H9 (cell line): ENCODE results near the gene GRIK1. TPM values are rescaled to one million over a fixed set of nuclear protein-coding genes. Genes with fewer than 3 reads are reported as not detected.

Experiments used
- DNase-seq: peaks from one replicate; pipeline ENCODE4 v3.0.0-alpha.2; 2017
- H2AFZ ChIP-seq: one replicate; pipeline ENCODE4 v1.6.1; 2013; ENCODE audit warnings: mild to moderate bottlenecking, low read length, control low read depth, moderate library complexity
- H2AK5ac ChIP-seq: 2 replicates; pipeline ENCODE4 v1.6.1; 2013; ENCODE audit warnings: low read length, control low read depth, mixed read lengths; ENCODE audit not compliant: insufficient read length
- H2BK120ac ChIP-seq: one replicate; pipeline ENCODE4 v1.6.1; 2013; ENCODE audit warnings: low read depth, mild to moderate bottlenecking, low read length, control low read depth, inconsistent platforms; ENCODE audit not compliant: poor library complexity, severe bottlenecking
- H2BK12ac ChIP-seq: 2 replicates; pipeline ENCODE4 v1.6.1; 2013; ENCODE audit warnings: low read length, control low read depth, mixed read lengths, low read depth; ENCODE audit not compliant: insufficient read length
- H2BK15ac ChIP-seq: 2 replicates; pipeline ENCODE4 v1.6.1; 2013; ENCODE audit warnings: low read depth, low read length, control low read depth
- H2BK20ac ChIP-seq: one replicate; pipeline ENCODE4 v1.6.1; 2013; ENCODE audit warnings: low read depth, mild to moderate bottlenecking, low read length, control low read depth, inconsistent platforms; ENCODE audit not compliant: poor library complexity, severe bottlenecking
- H2BK5ac ChIP-seq: 2 replicates; pipeline ENCODE4 v1.6.1; 2013; ENCODE audit warnings: low read length, control low read depth, mixed read lengths; ENCODE audit not compliant: insufficient read length
- H3K14ac ChIP-seq: 2 replicates; pipeline ENCODE4 v1.6.1; 2013; ENCODE audit warnings: low read length, control low read depth; ENCODE audit not compliant: insufficient read depth
- H3K18ac ChIP-seq: 2 replicates; pipeline ENCODE4 v1.6.1; 2013; ENCODE audit warnings: low read depth, mild to moderate bottlenecking, mixed read lengths, low read length, control low read depth; ENCODE audit not compliant: insufficient read length
- H3K23ac ChIP-seq: 2 replicates; pipeline ENCODE4 v1.6.1; 2013; ENCODE audit warnings: low read length, control low read depth, mixed read lengths, low read depth; ENCODE audit not compliant: insufficient read length
- H3K23me2 ChIP-seq: 2 replicates; pipeline ENCODE4 v1.6.1; 2013; ENCODE audit warnings: low read depth, mild to moderate bottlenecking, mixed read lengths, low read length, control low read depth; ENCODE audit not compliant: insufficient read length, poor library complexity, severe bottlenecking
- H3K27ac ChIP-seq: 2 replicates; pipeline ENCODE4 v1.5.1; 2013; ENCODE audit warnings: low read length, control low read depth, mixed read lengths, low read depth; ENCODE audit not compliant: insufficient read length
- H3K27me3 ChIP-seq: 2 replicates; pipeline ENCODE4 v1.6.1; 2013; ENCODE audit warnings: low read length, control low read depth, inconsistent platforms; ENCODE audit not compliant: insufficient read depth
- H3K4ac ChIP-seq: 2 replicates; pipeline ENCODE4 v1.6.1; 2013; ENCODE audit warnings: low read depth, mild to moderate bottlenecking, control low read depth, inconsistent platforms, low read length, moderate library complexity
- H3K4me1 ChIP-seq: 2 replicates; pipeline ENCODE4 v1.6.1; 2013; ENCODE audit warnings: low read length, control low read depth, inconsistent platforms; ENCODE audit not compliant: insufficient read depth
- H3K4me2 ChIP-seq: 2 replicates; pipeline ENCODE4 v1.6.1; 2013; ENCODE audit warnings: low read length, control low read depth, mixed read lengths; ENCODE audit not compliant: insufficient read length, insufficient read depth
- H3K56ac ChIP-seq: 2 replicates; pipeline ENCODE4 v1.6.1; 2013; ENCODE audit warnings: low read depth, mild to moderate bottlenecking, mixed read lengths, low read length, control low read depth; ENCODE audit not compliant: insufficient read length
- H3K79me1 ChIP-seq: 2 replicates; pipeline ENCODE4 v1.6.1; 2013; ENCODE audit warnings: low read depth, mild to moderate bottlenecking, moderate library complexity, low read length, control low read depth, inconsistent platforms; ENCODE audit not compliant: insufficient read depth, poor library complexity, severe bottlenecking
- H3K79me2 ChIP-seq: 2 replicates; pipeline ENCODE4 v1.6.1; 2013; ENCODE audit warnings: low read length, control low read depth, inconsistent platforms; ENCODE audit not compliant: insufficient read depth
- H3K9ac ChIP-seq: 2 replicates; pipeline ENCODE4 v1.6.1; 2013; ENCODE audit warnings: low read length, control low read depth, mixed read lengths; ENCODE audit not compliant: insufficient read length; ENCODE audit errors: extremely low read depth
- H3K9me3 ChIP-seq: one replicate; pipeline ENCODE4 v1.6.1; 2013; ENCODE audit warnings: low read depth, low read length, inconsistent platforms; ENCODE audit not compliant: control insufficient read depth
- H3T11ph ChIP-seq: one replicate; pipeline ENCODE4 v1.6.1; 2013; ENCODE audit warnings: mild to moderate bottlenecking, low read length, control low read depth, inconsistent platforms
- H4K20me1 ChIP-seq: one replicate; pipeline ENCODE4 v1.6.1; 2013; ENCODE audit not compliant: control insufficient read depth, insufficient read length, insufficient read depth
- H4K5ac ChIP-seq: 2 replicates; pipeline ENCODE4 v1.6.1; 2013; ENCODE audit warnings: low read depth, mild to moderate bottlenecking, mixed read lengths, low read length, control low read depth; ENCODE audit not compliant: insufficient read length
- H4K8ac ChIP-seq: replicated peaks from 2 replicates; pipeline ENCODE4 v1.6.1; 2013; ENCODE audit warnings: low read length, control low read depth, mixed read lengths, low read depth; ENCODE audit not compliant: insufficient read length
- H4K91ac ChIP-seq: 2 replicates; pipeline ENCODE4 v1.6.1; 2013; ENCODE audit warnings: low read depth, mild to moderate bottlenecking, moderate library complexity, mixed read lengths, low read length, control low read depth; ENCODE audit not compliant: insufficient read length
- H3K27ac Mint-ChIP-seq, 3 experiments: 2 replicates in 2 of 3; 3 replicates in 1 of 3; pipeline ENCODE4 v1.8.0; 2020 to 2021; ENCODE audit warnings: mixed read lengths in 3 of 3, mild to moderate bottlenecking in 1 of 3, moderate library complexity in 1 of 3
- H3K27me3 Mint-ChIP-seq: 2 replicates; pipeline ENCODE4 v1.8.0; 2021; ENCODE audit warnings: low read depth, mild to moderate bottlenecking, moderate library complexity, mixed read lengths
- H3K36me3 Mint-ChIP-seq, 3 experiments: 2 replicates in 2 of 3; 3 replicates in 1 of 3; pipeline ENCODE4 v1.8.0; 2020 to 2021; ENCODE audit warnings: low read depth in 3 of 3, mixed read lengths in 3 of 3; ENCODE audit not compliant: insufficient read depth in 1 of 3
- H3K4me1 Mint-ChIP-seq, 2 experiments: 2 replicates each; pipeline ENCODE4 v1.8.0; 2020; ENCODE audit warnings: mixed read lengths in 2 of 2
- H3K4me3 Mint-ChIP-seq, 2 experiments: 2 replicates in 1 of 2; 3 replicates in 1 of 2; pipeline ENCODE4 v1.8.0; 2020 to 2021; ENCODE audit warnings: mild to moderate bottlenecking in 2 of 2, mixed read lengths in 2 of 2, moderate library complexity in 1 of 2
- H3K9me3 Mint-ChIP-seq, 2 experiments: 2 replicates in 1 of 2; 3 replicates in 1 of 2; pipeline ENCODE4 v1.8.0; 2020; ENCODE audit warnings: mild to moderate bottlenecking in 2 of 2, mixed read lengths in 2 of 2, moderate library complexity in 1 of 2
- WGBS: extraction: QIAGEN DNeasy Blood & Tissue Kit; methylation state at CpG from one replicate; pipeline ENCODE4 v1.1.7; 2013; ENCODE audit warnings: missing lambda C conversion rate, low lambda C conversion rate, mixed read lengths; ENCODE audit not compliant: insufficient read length; ENCODE audit errors: extremely low coverage; 5-methylcytosine and 5-hydroxymethylcytosine counted together
- total RNA-seq: library from RNA; stranded (reverse); gene quantifications from 2 replicates; pipeline ENCODE4 v1.2.1, GENCODE V29; 2021
- TF ChIP-seq, protein P1 (sequence below): fragments of 200-600 bp; sonication (generic); conservative IDR thresholded peaks from 3 replicates; pipeline ENCODE4 v1.8.0; 2021; ENCODE audit warnings: antibody characterized with exemption, mild to moderate bottlenecking

GRIK1 gene
- total RNA-seq, 1 experiment from 2014 or later = not detected

DNA sequence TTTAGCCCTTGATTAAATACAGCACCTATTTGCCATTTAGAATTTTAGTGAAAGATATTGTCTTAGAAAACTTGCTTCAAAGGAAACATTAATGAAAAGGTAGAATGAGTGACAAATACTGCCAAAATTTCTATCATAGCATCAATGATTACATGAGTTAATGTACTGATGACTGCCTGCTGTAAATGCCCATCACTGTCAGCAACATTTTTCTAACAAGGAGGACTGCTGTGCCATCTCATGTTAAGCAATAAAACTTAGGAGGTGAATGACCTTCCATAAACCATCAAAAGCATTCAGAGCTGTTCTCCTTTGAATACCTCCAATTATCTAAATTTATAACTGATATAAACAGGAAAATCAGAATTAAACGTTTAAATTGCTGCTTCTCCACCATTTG lies 54.3 kb downstream of the GRIK1 start:
- WGBS = no CpG with 5 or more reads among the region's 1 CpG
- no peak overlapping the region for H2BK20ac ChIP-seq
- H3K23ac ChIP-seq = no peak overlapping the region
- no peak for DNase-seq
- no peak overlapping the region for H3T11ph ChIP-seq
- no peak overlapping the region for H2BK5ac ChIP-seq
- no peaks in the 10 kb centered on the region for H3K9me3 ChIP-seq
- Mint-ChIP-seq H3K36me3 (no peaks in the 10 kb centered on the region), H3K4me1 (no peaks in the 10 kb centered on the region), H3K27ac (no peak overlapping the region), H3K4me3 (no peak overlapping the region), H3K9me3 (no peaks in the 10 kb centered on the region), H3K27me3 (no peaks in the 10 kb centered on the region)
- no peak overlapping the region for H4K91ac ChIP-seq
- H3K4me2 ChIP-seq = no peak overlapping the region
- no peaks in the 10 kb centered on the region for H3K27me3 ChIP-seq
- TF ChIP-seq, protein P1, sequence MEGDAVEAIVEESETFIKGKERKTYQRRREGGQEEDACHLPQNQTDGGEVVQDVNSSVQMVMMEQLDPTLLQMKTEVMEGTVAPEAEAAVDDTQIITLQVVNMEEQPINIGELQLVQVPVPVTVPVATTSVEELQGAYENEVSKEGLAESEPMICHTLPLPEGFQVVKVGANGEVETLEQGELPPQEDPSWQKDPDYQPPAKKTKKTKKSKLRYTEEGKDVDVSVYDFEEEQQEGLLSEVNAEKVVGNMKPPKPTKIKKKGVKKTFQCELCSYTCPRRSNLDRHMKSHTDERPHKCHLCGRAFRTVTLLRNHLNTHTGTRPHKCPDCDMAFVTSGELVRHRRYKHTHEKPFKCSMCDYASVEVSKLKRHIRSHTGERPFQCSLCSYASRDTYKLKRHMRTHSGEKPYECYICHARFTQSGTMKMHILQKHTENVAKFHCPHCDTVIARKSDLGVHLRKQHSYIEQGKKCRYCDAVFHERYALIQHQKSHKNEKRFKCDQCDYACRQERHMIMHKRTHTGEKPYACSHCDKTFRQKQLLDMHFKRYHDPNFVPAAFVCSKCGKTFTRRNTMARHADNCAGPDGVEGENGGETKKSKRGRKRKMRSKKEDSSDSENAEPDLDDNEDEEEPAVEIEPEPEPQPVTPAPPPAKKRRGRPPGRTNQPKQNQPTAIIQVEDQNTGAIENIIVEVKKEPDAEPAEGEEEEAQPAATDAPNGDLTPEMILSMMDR = no peak
- no peak overlapping the region for H2BK15ac ChIP-seq
- no peak overlapping the region for H3K14ac ChIP-seq
- H2BK120ac ChIP-seq = no peak overlapping the region
- no peak overlapping the region for H3K4ac ChIP-seq
- no peaks in the 10 kb centered on the region for H4K20me1 ChIP-seq
- no peak overlapping the region for H3K18ac ChIP-seq
- no peak overlapping the region for H3K9ac ChIP-seq
- H2AK5ac ChIP-seq = no peak overlapping the region
- H4K8ac ChIP-seq = no peak overlapping the region
- H3K23me2 ChIP-seq = no peaks in the 10 kb centered on the region
- no peak overlapping the region for H2BK12ac ChIP-seq
- H3K79me2 ChIP-seq = no peaks in the 10 kb centered on the region
- no peak overlapping the region for H3K27ac ChIP-seq
- H4K5ac ChIP-seq = no peak overlapping the region
- no peak overlapping the region for H3K56ac ChIP-seq
- no peaks in the 10 kb centered on the region for H3K79me1 ChIP-seq
- no peak overlapping the region for H2AFZ ChIP-seq
- H3K4me1 ChIP-seq = no peaks in the 10 kb centered on the region
